Fibroblast of the conjunctiva (primary cell): ENCODE data around the gene RRP8.

Experiments
- DNase-seq: peaks from one replicate; pipeline ENCODE4 v3.0.0-alpha.2; 2010; ENCODE audit warnings: low read depth

The RRP8 gene

GRCh38 chr11:6632116-6633073 is 29.0 kb upstream of the RRP8 start:
- DNase-seq = no peak

GRCh38 chr11:6631361-6631890 is 28.0 kb upstream of the RRP8 start:
- DNase-seq = no peak

- DNase-seq = no peak
Measured at GRCh38 chr11:6630632-6631291, 27.3 kb upstream of the RRP8 start.

GRCh38 chr11:6629892-6630631 is 26.6 kb upstream of the RRP8 start:
- DNase-seq = no peak

- no peak for DNase-seq
Measured at GRCh38 chr11:6629573-6629891, 26.1 kb upstream of the RRP8 start.

- no peak for DNase-seq
Measured at GRCh38 chr11:6628526-6628925, 25.1 kb upstream of the RRP8 start.

GRCh38 chr11:6627762-6628241 is 24.4 kb upstream of the RRP8 start:
- DNase-seq = no peak

GRCh38 chr11:6626971-6627761 is 23.8 kb upstream of the RRP8 start:
- no peak for DNase-seq

GRCh38 chr11:6625832-6626420 is 22.5 kb upstream of the RRP8 start:
- DNase-seq = no peak

- DNase-seq = no peak
Measured at GRCh38 chr11:6625156-6625831, 21.9 kb upstream of the RRP8 start.

GRCh38 chr11:6623391-6624363 is 20.3 kb upstream of the RRP8 start:
- DNase-seq = no peak

GRCh38 chr11:6622261-6623171 is 19.1 kb upstream of the RRP8 start:
- no peak for DNase-seq

- no peak for DNase-seq
Measured at GRCh38 chr11:6621711-6622211, 18.3 kb upstream of the RRP8 start.

- DNase-seq = no peak
Measured at GRCh38 chr11:6620636-6621035, 17.2 kb upstream of the RRP8 start.

- peak; percentile 90 for DNase-seq
Measured at GRCh38 chr11:6619004-6619745, 15.8 kb upstream of the RRP8 start, which contains the start of gene TPP1. TPP1 (minus strand) TSS chr11:6619422; CDS start chr11:6619400, 22 bp downstream.

- peak; percentile 43 for DNase-seq
Measured at GRCh38 chr11:6618117-6619003, 14.9 kb upstream of the RRP8 start.
